GM21717 (cell line): Measurements from ENCODE around the gene WDR87.
"Not testable (repeated sequence)": the region's sequence is repeated elsewhere in the genome, so short reads cannot be mapped to it uniquely, and the experiment has no call there.

Source experiments
- ATAC-seq: cut with Tn5 transposase; IDR thresholded peaks from one replicate; pipeline ENCODE4 v1.9.1; 2021; ENCODE audit warnings: mild to moderate bottlenecking, moderate library complexity; ENCODE audit not compliant: unreplicated experiment

WDR87 gene

DNA sequence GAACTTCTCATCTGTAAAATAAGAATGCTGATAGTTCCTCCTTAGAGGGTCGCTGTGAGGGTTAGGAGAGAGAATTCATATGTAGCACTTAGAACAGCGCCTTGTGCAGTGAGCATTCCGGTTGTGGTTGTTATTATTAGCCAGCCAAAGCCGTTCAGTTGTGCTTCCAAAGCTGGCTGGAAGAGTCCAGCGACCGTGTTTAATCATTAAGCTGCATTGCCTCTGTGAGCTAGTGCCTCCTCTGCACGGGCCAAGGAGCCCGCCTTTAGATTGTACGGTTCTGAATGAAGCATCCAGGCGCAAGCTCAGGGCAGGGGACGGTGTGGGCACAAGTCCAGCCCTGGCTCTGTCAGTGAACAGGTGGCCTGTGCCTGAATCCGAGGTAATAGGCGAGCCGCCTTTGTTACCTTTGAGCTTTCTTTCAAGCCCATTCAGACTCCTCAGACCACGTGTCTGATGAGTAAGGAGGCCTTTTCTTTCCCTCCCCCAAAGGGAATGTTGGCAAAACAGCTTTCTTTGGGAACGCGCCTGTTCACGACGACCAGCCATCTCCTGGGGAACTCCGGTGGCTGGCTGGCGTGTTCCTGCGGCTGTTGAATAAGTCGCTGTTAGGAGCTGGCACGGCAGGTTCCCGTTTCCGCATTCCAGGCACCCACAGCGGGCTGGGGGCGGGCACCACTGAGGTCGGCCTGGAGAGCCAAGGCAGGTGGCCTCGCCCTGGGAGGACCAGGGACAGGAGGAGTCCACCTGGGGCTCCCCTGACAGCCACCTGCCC is 25.7 kb upstream of the WDR87 start:
- no peak for ATAC-seq

DNA sequence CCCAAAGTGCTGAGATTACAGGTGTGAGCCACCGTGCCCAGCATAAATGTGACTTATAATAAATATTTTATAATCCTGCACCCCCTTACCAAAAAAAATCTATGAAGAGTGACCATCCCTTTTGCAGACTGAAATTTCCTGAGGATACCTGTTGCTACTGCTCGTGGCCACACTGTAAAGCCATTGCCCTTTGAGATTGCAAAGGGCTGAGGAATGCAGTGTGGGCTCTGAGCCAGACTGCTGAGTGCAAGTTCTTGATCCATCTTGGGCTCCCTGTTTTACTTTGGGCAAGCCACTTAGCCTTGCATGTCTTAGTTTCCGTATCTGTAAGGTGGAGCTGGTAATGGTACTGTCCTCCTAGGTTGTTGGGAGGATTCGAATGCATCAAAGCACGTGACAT is 24.0 kb upstream of the WDR87 start:
- ATAC-seq, result no peak

DNA sequence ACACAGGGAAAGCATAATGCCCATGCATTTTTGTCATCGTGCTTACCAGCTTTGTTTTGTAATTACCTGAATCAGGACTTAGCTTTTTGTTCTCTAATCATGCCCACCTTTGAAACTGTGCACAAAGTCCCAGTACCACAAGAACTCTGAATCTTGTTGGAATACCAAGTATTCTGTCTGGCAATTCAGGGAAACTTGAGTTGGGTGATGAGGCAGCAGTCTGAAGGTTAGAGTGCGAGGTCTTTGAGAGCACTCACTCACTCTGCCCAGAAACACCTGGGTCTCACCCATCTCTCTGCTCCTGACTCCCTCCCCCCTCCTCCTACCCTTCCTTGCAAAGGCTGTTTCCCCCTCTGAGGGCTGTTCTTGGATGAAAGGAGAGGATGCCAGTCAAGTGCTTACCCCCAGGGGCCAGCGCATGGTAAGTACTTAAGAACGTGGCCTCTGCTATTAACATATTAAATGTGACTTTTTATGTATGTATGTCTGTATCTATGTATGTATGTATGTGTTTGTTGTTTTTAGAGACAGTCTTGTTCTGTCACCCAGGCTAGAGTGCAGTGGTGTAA is 23.0 kb upstream of the WDR87 start:
- no peak for ATAC-seq

DNA sequence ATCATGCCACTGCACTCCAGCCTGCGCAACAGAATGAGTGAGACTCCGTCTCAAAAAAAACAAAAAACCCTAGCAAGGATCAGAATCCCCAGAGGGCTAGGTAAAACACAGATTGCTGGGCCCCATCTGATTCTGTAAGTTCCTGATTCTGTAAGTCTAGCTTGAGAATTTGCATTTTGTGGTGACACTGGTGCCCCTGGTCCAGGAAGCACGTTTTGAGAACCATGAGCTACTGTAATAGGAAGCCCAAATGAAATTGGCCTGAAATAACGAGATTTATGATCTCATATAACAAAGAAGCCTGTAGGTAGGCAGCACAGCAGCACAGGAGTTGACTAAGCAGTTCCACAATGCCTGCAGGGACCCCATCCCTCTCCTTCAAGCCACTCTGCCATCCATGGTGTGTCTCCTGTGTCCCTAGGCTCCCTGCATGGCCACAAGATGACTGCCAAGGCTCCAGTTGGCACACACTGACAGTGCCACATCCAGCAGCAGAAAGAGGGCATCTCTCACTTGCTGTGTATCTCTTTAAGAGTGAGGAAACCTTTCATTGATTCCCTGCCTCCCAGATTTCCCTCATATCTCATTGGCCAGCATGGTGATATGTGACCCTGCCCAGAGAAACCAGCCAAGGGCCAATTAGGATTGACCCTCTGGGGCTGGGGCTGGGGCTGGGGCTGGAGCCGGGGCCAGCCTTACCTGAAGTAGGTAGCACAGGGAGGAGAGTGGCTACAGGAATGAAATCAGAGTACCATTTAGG is 22.3 kb upstream of the WDR87 start:
- ATAC-seq, result peak; percentile 53

DNA sequence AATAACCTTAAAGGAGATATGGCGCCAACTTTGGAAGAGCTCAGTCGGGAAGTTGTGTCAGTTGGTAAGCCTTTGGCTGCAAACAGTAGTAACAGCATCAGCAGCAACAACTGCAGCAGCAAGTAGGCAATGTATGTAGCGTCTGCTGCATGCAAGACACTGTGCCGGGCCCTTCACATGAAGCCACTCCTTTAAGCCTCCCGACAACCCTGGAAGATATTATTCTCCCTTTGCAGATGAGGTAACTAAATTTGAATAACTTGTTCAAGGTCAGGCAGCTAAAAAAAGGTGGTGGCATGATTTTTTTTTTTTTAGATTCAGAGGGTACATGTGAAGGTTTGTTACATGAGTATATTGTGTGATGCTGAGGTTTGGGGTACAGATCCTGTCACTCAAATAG is 20.3 kb upstream of the WDR87 start:
- no peak for ATAC-seq

DNA sequence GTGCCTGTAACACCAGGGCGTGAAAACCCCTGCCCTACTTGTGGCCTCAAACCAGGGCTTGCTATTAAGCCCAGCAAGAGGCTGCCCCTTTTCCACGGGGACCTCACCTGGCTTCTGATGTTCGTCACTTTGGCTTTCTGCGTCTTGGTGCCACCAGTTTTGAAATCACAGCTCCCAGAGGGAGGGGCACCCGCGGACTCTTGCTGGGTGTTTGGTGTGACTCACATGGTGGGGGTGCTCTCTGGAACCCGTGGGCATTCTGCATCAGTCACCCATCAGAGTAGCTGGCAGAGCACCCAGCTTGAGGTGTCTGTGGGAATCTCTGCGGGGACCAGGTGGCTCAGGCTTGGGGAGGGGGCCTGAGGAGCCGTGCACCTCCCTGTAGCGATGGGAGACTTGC is 19.9 kb upstream of the WDR87 start:
- no peak for ATAC-seq

DNA sequence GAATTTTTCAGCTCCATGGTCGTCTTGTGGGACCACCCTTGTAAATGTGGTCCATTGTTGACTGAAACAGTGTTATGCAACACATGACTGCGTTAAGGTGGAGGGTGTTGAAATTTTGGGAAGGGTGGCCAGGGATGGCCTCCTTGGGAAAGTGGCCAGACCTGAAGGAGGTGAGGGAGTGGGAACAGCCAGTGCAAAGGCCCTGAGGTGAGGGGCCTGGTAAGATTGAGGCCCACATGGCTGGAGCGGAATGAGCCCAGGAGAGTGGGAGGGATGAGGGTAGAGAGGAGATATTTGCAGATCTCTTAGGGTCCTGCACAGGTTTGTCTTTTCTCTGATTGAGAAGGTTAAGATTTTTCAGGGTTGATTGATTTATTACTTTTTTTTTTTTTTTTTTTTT is 18.8 kb upstream of the WDR87 start:
- ATAC-seq, result no peak

DNA sequence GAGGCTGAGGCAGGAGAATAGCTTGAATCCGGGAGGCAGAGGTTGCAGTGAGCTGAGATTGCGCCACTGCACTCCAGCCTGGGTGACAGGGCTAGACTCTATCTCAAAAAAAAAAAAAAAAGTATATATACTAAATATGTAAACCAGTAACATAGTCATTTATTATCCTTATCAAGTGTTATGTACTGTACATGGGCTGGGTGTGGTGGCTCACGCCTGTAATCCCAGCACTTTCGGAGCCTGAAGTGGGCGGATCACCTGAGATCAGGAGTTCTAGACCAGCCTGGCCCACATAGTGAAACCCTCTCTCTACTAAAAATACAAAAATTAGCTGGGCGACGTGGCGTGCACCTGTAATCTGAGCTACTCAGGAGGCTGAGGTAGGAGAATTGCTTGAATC is 18.2 kb upstream of the WDR87 start:
- not testable (repeated sequence) for ATAC-seq

DNA sequence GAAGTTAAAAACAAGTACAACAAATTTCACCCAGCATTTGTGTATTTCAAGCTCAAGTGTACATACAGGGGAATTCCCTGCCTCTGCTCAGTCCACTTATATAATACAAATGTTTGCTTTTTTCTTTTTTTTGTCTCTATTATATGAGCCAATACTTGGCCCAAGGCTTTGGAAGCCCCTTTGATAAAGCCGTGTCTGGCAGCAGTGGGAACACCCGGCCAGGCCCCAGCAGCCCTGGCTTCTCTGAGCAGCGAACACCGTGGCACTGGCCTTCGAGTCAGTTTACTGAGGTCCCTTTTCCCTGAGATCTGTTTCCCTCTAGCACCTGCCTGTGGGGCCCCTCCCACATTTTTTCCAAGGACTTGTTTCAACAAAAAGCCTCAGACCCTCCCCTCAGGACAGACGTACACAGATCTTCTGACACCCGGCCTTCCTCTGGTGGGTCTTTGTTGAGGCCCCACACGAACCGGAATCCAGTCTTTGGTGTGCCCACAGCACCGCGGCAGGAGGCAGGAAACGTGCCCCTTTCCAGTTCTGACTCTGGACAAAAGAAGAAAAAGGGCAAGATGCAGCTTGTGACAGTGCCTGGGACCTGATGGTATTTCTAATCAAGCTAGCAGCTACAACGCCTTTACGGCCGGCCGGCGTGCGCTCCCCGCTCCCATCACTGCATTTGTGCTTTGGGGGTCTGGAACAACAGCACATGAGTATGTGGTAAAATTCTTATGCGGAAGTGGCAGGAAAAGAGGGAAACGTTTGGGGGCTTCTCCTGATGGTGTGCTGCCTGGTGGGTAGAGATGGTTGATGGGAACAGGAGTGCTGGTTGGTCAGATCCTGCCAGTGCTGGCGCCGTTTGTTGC is 14.4 kb upstream of the WDR87 start:
- ATAC-seq, result no peak

DNA sequence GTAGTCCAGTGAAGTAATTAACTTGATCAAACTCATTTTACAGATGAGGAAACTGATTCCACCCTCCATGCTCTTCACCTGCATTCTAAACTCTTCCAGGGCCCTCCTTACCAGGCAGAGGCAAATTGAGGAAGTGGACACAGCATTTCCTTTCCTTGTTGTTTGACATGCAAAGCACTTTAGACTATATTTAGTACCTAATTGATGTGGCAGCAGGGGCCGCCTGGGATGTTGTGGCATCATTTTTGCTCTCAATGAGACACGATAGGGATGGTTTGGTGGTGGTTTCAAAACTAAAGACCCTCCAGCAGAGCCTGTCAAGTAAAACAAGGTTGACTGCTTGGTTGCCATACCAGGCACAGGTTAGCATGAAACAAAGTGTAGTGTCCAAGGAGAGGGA is 8.5 kb upstream of the WDR87 start:
- ATAC-seq, result no peak

DNA sequence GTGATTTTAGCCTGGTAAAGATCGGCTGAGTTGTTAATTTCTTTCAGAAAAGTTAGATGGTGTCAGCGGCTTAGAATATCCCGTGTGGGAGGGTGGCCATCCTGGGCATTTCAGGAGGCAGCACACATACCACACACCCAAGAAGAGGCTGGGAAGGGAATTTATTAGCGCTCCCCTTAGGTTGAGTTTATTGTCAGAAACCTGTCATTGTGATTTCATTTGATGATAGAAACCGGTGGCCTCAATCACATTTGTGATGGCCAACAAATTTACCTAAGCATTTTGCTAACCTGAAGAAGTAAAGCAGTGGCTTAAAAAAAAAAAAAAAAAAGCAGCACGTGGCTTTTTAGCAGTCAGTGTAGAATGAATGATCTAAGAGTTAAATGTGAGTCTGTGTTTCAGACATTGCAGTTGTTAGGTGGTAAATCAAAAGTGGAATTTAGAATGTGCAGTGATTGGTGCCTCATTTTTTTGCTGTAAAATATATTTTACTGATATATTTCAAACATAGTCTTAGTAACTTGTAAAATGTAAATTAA is 3.3 kb upstream of the WDR87 start:
- no peak for ATAC-seq

DNA sequence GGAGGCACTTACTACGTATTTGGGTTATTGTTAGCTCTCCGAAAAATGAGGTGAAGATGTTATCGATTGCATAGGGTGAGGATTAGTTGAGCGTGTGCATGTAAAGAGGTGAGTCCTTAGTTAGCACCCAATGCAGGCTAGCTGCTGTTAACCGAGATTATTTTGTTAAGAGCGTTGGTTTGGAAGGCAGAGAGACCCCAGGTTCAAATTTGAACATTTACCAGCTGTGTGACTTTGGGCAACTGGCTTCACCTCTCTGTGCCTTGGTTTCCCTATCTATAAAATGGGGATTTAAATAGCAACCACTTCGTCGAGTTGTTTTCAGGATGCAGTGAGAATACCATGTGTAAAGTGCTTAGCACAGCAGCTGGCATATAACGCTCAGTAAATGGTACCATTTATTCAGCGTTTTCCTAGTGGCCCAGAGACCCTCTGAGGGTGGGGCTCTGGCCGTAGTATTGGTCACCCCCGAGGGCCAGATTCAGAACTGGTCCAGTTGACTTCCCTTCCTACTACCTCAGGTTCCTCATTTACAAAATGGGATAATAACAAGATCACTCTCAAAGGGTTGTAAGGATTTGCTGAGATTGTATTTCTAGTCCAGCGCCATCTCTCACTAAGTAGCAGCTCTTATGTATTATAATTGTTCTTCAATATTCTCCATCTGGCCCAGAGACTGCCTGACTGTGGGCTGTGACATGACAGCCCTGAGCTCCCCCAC is 1.5 kb upstream of the WDR87 start:
- ATAC-seq, result no peak

DNA sequence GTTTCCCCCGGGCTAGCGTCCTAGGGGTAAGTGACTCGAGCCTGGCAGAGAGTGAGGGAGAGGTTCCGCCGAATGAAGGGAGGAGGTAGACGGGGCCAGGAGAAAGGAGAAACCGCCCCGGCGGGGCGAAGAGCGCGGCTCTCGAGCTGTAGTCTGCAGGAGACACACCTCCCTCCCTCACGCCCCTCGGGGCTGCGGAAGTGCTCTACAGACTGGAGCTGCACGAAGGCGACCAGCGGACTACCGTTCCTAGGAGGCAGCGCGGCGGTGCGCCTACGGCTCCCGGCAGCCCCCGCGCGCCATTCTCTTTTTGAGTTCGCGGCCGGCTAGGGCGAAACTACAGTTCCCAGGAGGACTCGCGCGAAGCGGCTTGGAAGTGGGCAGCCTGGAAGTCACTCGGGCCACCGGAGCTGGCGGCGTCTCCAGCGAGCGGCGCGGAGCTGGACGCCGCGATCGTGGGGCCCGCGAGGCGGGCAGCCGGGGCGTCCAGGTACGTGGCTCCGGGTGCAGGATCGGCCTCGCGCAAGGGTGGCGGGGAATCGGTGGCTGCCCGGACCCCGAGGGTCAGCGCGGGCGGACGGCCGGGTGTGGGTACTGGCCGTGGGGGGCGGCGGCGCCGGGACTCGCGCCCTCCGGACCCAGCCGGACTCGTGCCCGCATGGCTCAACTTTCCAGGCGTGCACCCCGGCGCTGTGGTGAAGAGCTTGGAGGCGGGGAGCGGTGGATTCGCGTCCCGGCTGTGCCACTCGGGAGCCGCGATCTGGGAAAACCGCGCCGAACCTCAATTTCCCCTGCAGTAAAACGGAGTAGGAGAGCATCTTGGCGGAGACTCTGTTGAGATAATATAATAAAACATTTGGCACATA is 708 bp upstream of the WDR87 start, which contains the start of gene SIPA1L3:
Gene SIPA1L3, plus strand, starts transcription at position 340 of the 866 bp plus-strand sequence. CDS start 174,358 bp downstream, outside the sequence.
- peak; percentile 78 for ATAC-seq

DNA sequence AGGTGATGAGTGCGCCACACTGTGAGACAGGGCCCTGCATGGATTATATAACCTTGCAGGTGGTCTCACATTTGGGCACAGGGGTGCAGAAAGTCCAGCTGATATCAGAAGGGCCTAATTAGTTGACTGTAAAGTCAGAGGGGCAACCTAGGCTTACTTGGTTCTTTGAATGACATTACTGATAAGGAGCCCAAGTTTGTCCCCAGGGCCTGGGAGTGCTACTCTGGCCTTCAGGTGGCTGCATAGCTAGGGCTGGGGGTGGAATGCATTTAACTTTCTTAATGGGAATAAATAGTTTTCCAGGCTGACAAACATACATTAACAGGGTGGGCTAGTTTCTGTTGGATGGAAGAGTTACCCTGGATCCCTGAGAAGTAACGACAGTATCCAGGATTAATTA is 3.3 kb downstream of the WDR87 start:
- ATAC-seq, result no peak

DNA sequence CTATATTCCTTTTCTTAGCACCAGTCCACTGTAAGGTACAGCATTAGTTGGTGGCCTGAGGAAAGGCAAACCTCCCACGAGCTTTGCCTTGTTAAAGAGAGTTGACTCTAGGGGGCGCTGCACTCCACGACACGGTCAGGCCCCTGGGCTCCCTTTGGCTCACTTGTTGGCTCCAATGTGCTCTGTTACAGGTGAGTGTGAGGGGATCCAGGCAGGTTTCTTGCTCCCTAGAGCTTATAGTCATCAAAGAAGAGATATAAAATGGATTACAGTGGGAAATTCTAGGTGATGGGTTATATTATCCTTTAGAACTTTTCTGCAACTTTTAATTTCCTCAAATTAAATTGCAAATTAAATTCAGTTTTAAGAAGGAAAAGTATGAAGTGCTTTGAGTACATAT is 3.7 kb downstream of the WDR87 start:
- ATAC-seq, result no peak

DNA sequence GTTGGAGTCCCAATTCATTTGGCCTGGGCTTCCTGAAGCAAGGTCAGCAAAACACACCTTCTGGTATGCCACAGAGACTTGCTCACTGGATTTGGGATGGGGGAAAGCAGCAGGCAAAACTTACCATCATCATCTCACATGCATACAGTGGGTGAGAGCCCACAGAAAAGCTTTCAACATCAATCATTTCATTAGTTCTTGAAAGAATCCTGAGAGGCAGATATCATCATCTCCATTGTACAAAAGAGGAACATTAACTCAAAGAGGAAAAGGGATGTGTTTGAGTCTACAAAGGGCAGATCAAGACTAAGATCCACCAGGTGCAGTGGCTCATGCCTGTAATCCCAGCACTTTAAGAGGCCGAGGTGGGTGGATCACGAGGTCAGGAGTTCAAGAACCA is 6.4 kb downstream of the WDR87 start:
- no peak for ATAC-seq

DNA sequence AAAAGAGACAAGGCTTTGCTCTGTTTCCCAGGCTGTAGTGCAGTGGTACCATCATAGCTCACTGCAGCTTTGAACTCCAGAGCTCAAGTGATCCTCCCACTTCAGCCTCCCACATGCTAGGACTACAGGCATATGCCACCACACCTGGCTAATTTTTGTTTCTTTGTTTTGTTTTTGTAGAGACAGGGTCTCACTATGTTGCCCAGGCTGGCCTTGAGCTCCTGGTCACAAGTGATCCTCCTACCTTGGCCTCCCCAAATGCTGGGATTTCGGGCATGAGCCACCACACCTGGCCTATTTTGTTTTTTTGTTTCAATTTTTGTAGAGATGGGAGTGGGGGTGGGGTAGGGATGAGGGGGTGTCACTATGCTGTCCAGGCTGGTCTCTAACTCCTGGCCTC is 6.9 kb downstream of the WDR87 start:
- ATAC-seq, result no peak

DNA sequence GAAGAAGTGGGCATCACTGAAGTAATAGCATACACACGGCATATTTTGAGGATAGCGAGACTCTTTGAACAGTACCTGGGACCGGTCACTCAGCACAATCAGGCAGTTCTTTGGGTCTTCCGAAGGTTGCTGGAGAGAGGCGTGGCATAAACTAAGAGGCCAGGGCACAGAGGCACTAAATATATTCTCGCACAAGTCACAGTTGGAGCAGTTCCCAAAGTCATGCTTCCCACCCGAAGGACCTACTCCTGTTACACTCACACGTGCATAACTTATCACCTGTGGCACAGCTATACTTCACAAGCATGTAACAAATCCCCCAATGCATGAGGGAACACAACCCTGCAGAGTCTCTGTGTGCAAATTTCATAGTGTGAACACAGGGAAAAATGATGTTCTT is 10.2 kb downstream of the WDR87 start:
- ATAC-seq, result no peak

DNA sequence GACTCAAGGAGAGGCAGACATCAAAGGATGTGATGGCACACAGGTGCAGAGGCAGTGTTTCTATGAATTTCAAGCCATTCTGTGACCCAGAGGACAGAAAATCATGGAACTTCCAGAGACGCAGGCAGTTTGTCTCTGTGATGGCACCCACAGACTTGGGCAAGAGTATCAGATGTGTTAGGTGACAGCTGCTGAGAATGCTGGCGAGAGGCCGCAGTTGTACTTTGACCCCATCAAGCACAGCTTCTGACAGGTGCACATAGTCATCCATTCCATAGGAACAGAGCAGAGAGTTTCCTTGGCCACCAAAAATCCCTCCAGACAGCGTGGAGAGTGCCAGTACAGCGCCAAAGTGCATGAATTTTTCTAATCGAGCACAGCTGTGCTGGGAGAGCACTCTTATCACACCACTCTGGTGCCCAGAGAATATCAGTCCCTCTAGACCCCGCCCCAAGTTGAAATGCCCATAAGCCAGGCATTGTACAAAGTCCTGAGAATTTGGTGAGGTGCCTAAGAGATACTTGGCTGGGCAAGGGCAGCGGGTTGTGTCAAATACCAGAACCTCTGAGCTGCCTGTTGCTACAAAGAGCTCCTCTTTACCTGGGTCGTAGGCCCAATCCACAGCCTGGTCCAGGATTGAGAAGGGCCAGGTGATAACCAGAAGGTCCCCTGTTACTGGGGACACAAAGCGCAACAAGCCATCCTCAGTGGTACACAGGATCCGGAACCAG is 12.4 kb downstream of the WDR87 start:
- ATAC-seq, result no peak
